GM19240 (cell line): Measurements from ENCODE around the gene CSRNP2.
"Not testable (repeated sequence)": the region's sequence is repeated elsewhere in the genome, so short reads cannot be mapped to it uniquely, and the experiment has no call there.

Experiments used
- DNase-seq: peaks from one replicate; pipeline ENCODE4 v3.0.0; 2011; ENCODE audit warnings: low spot score; ENCODE audit not compliant: insufficient read length

Gene CSRNP2

GRCh38 chr12:51078346-51078745 lies 5.0 kb downstream of the CSRNP2 start:
- not testable (repeated sequence) for DNase-seq

DNA sequence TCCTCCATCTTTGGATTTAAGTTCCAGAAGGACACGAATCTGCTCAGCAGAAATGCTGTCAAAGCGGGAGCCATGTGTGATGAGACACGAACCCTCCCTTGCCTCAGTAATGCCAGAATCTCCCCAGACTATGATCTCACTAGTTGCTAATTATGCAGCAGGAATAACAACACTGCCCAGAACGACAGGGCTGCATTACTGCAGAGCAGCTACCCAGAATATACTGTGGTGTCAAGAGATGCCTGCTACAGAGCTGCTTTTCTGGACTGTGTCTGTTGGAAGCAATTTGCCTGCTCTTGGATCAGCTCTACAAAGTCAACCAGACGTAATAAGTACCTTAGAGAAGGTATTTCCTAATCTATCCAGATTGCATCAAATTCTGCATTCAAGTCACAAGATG lies 5.5 kb downstream of the CSRNP2 start:
- no peak for DNase-seq

GRCh38 chr12:51076236-51076930 lies 7.0 kb downstream of the CSRNP2 start:
- no peak for DNase-seq

DNA sequence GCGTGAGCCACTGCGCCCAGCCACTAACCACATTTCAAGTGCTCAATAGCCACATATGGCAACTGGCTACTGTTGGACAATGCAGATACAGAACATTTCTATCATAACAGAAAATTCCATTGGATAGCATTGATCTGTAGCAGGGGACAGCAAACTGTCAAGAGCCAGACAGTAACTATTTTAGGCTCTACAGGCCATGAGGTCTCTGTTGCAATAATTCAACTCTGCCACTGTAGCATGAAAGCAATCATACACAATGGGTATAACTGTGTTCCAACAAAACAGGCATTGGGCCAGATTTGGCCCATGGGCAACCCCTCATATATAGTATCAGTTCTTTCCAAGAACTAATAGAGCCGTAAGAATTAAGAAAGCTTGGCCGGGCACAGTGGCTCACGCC lies 8.0 kb downstream of the CSRNP2 start:
- no peak for DNase-seq

GRCh38 chr12:51071663-51072062 lies 11.7 kb downstream of the CSRNP2 start:
- DNase-seq = no peak

DNA sequence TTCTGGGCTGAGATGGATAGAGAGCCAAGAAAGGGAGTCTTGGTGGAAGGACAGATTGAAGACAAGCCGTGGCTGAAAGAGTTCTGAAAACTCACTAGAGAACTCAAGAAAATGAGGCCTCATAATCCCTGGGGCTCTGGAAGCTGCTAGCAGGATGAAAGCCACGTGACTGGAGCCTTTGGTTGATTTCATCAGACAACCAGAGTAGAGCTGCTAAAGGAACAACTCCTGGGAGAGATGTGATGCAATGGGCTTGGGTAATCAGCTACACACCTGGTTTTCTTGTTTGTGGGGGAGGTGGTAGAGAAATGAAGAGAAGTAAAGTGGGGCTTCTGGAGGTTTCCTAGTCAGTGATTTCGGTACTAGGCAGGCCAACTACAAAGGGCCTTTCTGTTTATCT lies 13.4 kb downstream of the CSRNP2 start:
- DNase-seq = no peak

DNA sequence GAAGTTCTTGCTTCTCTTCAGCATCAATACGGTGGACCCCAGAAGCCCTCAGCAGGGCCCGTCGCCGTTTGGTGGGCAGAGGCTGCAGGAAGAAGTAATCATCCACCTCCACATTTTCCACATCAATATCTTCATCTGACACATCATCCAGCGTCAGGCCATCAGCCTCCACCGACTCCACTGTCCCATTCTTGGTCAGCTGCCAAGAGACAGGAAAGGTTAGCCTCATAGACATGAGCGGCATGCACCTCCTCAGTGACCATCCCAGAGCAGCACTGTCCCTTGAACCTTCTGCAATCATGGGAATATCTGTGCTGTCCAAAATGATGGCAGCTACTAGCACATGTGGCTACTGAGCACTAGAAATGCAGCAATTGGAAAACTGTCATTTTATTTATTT lies 15.6 kb downstream of the CSRNP2 start:
- DNase-seq = no peak

GRCh38 chr12:51067229-51067628 lies 16.2 kb downstream of the CSRNP2 start:
- DNase-seq = no peak

DNA sequence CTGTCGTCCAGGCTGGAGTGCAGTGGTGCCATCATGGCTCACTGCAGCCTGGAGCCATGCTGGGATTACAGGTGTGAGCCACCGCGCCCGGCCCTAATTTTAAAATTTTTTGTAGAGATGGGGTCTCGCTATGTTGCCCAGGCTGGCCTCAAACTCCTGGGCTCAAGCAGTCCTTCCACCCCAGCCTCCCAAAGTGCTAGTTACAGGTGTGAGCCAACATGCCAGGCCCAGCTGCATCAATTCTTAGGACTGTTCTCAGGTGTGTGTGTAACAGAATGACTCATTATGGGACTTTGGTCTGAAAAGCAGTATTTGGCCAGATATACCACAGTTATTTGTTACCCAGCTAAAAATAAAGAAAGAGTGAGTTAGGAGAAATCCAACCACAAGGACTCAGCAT lies 17.9 kb downstream of the CSRNP2 start:
- no peak for DNase-seq

DNA sequence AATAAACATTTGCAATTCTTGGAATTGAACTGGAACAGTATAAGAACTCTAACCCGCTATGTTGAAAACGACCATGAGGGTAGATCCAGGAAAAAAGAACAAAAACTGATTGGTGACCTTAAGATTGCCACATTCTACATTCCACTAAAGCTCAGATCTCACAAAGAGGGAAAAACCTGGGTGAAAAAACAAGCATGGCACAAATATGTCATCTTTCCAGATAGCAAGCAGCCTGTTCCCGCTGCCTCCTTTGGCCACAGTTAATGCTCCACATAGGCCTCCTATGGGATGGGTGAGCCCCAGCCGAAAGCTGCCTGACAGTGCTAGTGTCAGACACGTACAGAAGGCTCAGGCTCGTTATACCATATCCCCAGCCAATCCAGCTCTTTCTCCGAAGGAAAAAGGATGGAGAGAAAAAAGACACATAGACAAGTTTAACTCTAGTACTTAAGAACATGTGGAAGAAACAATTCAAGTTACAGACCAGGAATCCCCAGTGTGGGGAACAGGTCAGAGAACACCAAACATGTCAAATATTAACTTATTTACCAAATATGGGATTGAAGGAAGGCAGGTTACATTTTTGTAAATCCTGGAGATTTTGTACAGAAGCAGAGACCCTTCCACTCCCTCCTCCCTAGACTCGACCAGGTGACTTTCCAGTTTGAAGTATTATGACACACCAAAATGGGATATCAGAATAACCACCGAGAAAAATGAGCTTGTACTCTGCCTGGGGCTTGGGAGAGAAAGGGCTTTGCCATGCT lies 20.6 kb downstream of the CSRNP2 start:
- no peak for DNase-seq

DNA sequence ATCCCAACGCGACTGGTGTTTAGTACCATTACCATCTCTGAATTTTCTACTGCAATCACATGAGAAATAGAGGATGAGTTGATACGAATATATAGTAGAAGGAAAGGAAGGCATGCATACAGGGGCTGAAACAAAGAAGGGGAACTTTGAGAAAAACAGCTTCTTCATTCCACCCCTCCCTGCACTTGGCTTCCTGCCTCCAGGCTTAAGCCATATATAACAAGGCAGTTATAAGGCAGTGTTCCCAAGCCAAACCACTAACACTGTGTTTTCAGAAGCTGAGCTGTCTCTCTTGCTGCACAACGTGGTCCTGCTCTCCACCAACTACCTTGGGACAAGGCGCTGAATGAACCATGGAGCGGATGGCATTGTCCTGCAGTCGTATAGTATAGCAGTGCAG lies 24.3 kb downstream of the CSRNP2 start:
- DNase-seq = no peak

DNA sequence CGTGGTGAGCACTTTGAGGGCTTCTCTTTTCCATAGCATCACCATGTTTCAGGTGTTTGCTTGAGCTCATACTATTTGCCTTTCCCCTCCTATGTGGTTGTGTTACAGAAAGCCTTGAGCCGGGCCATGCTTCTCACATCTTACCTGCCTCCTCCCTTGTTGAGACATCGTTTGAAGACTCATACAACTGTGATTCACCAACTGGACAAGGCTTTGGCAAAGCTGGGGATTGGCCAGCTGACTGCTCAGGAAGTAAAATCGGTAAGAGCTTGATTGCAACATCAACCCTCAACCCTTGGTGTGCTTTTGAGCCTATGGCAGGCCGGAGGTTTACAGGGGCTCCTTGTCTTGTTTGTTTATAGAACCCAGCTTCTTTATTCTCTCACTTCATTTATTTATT lies 27.2 kb downstream of the CSRNP2 start:
- no peak for DNase-seq

DNA sequence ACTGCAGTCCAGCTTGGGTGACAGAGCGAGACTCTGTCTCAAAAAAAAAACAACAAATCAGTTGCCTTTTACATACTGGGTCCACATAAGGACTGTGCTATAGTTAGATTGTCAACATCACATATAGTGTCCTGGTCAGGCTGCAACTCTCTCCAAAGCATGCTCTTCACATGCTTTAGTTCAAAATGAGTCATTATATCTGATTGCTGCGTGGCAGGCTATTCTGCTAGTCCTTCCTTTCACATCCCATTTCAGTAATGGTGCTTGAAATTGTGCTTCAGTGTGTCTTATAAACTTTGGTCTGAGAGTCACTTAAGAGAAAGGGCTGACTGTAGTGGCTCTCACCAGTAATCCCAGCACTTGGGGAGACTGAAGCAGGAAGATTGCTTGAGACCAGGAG lies 28.3 kb downstream of the CSRNP2 start:
- DNase-seq = no peak

DNA sequence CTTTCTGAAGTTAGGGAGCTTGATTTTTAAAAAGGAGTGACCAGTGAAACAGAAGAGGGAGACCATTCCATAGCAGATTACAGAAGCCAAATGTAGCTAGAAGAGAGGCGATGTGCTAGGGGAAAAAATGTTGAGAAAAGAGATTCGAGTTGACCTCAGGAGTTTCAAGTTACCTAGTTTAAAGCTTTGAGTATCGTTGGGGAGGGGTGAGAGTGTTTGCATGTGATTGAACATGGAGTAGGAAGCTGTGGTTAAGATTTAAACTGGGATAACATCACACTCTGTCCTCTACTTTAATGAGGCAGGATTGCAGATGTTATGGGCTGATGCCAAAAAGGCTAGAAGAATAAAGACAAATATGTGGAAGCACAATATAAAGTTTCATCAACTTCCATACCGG lies 31.6 kb downstream of the CSRNP2 start:
- no peak for DNase-seq

- DNase-seq = no peak
Observed at GRCh38 chr12:51049525-51049924, 33.9 kb downstream of the CSRNP2 start.

DNA sequence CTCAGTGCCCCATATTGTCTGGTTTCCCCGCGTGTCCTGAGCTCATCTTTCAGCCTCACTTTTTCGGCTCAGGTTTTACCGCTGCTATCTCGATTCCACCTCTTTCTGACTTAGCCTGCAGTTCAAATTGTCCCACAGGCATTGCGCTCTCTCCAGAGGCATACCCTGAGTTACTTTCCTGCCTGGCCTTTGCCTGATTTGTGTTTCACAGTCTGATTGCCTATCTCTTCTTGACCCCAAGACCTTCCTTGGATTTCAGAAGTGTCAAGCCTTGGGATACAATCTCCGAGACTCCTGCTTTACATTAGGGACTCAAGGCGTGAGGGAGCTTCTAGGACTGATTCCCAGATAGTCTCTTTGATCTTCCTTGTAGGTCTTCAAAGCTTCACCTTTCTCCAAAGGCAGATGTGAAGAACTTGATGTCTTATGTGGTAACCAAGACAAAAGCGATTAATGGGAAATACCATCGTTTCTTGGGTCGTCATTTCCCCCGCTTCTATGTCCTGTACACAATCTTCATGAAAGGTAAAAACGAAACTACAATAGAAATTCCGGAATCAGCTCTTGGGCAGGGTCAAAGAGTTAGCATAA lies 34.6 kb downstream of the CSRNP2 start:
- no peak for DNase-seq

- DNase-seq = peak; percentile 91
Observed at GRCh38 chr12:51047655-51048540, 35.5 kb downstream of the CSRNP2 start, which contains the start of gene LETMD1. Gene LETMD1 (plus strand): TSS chr12:51048327. CDS start chr12:51048357, 30 bp downstream.

DNA sequence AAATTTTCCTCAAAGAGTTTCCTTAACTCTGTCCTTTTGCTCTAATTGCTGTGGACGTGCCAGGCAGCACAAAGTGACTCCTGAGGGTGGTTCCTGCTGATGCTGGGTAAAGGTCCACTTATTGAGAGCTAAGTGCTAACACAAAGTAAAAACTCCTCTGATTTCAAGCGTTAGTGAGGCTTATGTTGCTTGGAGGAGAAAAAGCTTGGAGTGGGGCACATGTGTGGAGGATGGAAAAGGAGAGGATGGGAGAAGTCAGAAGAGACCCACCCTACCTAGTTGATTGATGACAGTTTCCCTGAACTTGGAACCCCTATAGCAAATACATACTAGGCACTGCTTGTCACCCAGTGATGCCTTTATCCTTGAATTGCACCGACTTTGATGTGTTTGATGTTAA lies 47.1 kb downstream of the CSRNP2 start:
- DNase-seq = no peak

GRCh38 chr12:51033457-51034089 lies 49.8 kb downstream of the CSRNP2 start:
- DNase-seq = no peak

GRCh38 chr12:51033048-51033447 lies 50.3 kb downstream of the CSRNP2 start:
- no peak for DNase-seq

GRCh38 chr12:51028813-51029150 lies 54.6 kb downstream of the CSRNP2 start:
- DNase-seq = no peak
